Eye (tissue), 1 donor: ENCODE results near the gene RECK.
A peak's percentile ranks its signal among the peaks of the same experiment; 100 is the strongest.
"Not testable (repeated sequence)": the region's sequence is repeated elsewhere in the genome, so short reads cannot be mapped to it uniquely, and the experiment has no call there.

Source experiments
- DNase-seq: peaks from one replicate; pipeline ENCODE4 v3.0.0-alpha.2; 2015

RECK gene

GRCh38 chr9:36074870-36075532, 38.3 kb downstream of the RECK start:
- peak; percentile 77 for DNase-seq

GRCh38 chr9:36078051-36078450, 41.3 kb downstream of the RECK start:
- no peak for DNase-seq

DNA sequence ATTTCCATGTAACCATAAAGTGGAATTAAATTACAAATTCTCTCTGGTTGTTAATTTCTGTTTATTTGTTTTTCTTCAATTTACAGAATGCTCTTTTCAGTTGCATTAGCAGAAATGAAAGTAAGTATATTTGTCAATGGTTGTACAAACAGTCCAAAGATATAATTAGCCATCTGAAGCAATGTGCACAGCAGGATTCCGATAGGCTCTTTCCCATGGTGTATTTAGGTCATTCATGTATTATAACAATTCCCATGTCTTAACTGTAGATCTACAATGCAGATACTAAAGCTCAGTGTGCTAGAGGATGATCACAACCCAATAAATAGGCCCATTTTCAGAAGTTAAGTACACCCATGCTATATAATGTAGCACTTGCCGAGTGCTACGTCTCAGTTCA, 43.8 kb downstream of the RECK start:
- no peak for DNase-seq

GRCh38 chr9:36082931-36083330, 46.2 kb downstream of the RECK start:
- no peak for DNase-seq

GRCh38 chr9:36086442-36086841, 49.7 kb downstream of the RECK start:
- DNase-seq, result no peak

- not testable (repeated sequence) for DNase-seq
Measured at GRCh38 chr9:36087054-36087453, 50.3 kb downstream of the RECK start.

DNA sequence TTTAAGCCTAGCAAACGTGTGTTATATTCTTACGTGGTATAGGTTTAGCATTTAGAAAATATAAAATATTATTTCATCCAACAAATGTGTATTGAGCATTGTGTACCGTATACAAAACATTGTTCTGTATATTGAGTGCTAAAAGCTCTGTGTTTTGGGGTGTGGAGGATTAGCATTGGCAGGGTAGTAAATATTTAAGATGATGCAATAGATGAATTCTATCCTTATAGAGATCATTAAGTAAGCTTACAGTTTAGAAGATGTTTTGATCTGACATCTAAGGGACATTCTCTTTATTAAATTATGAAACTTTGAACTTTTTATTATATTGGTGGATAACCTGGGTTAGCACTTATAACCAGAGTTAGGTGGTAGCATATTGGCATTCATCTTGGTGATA, 51.3 kb downstream of the RECK start:
- DNase-seq, result no peak

GRCh38 chr9:36091026-36091953, 54.6 kb downstream of the RECK start:
- no peak for DNase-seq

GRCh38 chr9:36092014-36092413, 55.3 kb downstream of the RECK start:
- DNase-seq, result no peak

DNA sequence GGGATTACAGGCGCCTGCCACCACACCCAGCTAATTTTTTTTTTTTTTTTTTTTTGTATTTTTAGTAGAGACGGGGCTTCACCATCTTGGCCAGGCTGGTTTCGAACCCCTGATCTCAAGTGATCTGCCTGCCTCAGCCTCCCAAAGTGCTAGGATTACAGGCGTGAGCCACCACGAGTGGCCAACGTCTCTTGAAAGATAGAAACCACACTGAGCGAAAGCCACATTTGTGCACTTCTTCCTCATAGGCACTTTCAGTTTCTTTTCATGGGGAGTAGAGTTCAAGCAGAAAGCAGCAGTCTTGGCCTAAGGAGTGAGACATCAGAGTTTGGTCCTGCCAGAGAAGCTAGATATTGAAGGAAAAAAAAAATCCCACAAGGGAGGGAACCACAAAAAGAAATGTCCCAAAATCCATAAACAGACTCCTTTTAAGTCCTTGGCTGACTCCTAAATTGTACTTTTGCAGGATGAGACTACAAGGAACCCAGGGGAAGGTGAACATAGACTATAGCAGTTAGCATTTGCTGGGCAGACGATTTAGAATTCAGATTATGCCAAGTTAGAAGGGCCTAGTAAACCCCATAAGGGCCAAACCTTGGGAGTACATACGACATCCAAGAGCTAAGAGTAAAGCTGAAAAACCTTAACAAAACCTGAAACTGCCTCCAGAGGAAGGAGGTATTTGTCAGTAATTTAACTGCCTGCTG, 55.9 kb downstream of the RECK start:
- no peak for DNase-seq

DNA sequence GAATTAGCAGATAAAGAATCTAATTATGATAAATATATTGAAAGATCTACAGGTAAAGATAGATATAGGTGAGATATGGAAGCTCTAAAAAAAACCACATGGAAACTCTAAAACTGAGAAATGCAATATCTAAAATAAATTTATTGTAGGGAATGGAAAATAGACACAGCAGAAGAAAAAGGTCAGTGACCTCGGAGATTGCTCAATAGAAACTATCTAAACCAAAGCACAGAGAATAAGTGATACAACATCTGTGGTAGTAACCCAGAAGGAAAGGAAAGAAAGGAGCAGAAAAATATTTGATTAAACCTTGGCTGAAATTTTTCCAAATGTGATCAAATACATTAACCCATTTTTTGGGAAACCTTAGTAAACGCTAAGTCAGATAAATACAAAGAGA, 56.7 kb downstream of the RECK start:
- no peak for DNase-seq

DNA sequence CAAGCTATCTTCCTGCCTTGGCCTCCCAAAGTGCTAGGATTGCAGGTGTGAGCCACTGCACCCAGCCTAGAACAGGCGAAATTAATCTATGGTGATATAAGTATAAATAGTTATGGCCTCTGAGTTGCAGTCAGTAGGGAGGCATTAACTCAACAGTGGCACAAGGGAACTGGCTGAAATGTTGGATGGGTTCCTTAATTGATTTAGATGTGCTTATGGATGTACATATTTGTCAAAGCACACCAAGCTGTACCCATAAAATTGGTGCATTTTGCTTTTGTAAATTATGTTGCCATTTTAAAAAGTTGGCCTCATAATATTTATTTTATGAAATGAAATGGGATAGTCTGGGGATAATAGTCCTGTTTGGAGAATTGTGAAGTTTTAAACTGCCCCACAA, 63.0 kb downstream of the RECK start:
- DNase-seq, result no peak

GRCh38 chr9:36100532-36100931, 63.8 kb downstream of the RECK start:
- DNase-seq, result no peak

GRCh38 chr9:36101916-36102741, 65.4 kb downstream of the RECK start:
- DNase-seq, result peak; percentile 30

DNA sequence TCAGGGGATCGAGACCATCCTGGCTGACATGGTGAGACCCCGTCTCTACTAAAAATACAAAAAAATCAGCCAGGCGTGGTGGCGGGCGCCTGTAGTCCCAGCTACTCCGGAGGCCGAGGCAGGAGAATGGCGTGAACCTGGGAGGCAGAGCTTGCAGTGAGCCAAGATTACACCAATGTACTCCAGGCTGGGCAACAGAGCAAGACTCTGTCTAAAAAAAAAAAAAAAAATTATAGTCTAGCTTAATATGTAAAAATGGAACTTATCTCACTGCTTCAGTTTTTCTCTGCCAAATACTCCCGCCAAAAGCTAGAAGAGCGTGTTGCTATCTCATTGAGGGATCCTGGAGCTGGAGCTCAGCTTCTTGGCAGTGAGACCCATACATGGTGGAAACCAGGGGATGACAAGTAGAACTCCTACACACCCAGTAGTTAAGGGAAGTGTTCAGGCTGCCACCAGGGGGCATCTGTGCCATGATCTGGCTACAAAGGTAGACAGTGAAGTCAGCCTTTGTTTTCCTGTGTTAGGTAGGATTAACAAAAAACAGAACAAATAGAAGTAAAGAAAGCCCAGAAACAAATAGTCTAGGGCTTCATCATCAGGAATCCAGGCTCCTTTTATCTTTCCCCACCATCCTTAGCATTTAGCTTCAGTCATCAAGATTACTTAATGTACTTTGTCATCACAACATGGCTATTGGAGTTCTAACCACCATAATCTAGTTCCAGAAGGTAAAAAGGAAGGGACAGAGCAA, 66.2 kb downstream of the RECK start:
- DNase-seq, result peak; percentile 82

- no peak for DNase-seq
Measured at GRCh38 chr9:36109071-36109470, 72.4 kb downstream of the RECK start.

- no peak for DNase-seq
Measured at GRCh38 chr9:36110434-36110833, 73.7 kb downstream of the RECK start.

DNA sequence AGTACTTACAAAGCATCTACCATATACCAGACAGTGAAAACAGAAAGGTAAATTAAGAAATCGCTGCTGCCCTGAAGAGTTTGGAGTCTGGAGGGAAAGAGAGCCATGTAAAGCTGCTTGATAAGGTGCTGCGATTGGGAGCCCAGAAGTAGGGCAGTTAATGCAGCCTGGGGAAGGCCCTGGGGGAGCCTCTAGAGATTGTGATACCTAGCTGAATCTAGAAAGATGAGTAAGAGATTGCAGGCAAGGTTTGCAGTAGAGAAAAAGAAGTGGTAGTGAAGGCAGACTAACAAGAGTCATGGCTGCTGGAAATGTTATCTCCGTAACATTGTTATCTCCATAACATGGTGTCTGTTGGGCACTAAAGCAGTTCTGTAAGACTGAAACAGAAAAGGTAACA, 75.8 kb downstream of the RECK start:
- DNase-seq, result no peak

GRCh38 chr9:36113999-36114398, 77.3 kb downstream of the RECK start:
- no peak for DNase-seq

DNA sequence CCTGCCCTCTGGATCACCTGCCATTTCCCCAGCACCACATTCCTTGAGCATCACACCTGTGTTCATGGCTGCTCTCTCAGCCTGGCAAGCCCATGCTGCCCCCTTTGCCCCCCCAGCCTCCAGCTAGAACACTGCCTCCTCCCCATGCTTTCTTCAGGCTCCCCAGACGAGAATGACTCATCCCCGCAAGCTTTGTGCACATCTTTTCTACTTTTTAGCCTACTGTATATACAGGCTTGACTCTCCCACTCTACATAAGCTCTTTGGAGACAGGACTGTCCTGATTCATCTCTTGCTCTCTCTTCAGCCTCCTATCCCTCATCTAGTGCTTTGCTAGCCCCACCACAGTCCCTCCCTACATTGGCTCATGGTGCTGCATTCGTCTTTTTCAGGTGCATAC, 79.9 kb downstream of the RECK start:
- no peak for DNase-seq

DNA sequence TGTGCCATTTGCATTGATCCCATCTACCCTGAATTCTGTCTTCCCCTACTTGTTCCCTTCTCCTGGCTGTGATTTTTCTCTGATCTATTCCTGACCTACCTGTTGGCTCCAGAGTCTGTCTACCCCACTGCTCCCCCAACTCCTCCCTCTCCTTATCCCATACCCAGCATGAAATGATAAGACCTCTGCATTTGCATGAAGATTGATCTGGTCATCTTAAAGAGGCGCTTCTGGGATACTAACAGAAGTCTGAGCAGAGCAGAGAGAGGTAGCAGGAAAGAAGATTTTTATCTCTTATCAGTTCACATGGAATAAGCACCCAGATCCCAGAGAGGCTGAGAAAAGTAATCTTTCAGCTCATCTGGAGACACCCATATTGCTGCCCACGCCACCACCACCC, 81.5 kb downstream of the RECK start:
- no peak for DNase-seq

DNA sequence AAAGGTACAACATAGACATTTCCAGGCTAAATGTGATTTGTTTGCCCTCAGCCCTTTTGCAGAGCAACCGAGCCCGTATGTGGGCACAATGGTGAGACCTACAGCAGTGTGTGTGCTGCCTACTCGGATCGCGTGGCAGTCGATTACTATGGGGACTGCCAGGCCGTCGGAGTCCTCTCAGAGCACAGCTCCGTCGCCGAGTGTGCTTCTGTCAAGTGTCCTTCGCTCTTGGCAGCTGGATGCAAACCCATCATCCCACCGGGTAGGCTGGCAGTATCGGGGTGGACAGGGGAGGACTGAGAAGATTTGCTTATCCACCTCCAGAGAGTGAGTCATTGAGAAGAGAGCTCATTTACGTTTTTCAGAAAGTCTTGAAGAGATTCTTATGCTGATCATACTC, 82.0 kb downstream of the RECK start:
- DNase-seq, result no peak
